Neural progenitor cell (in vitro differentiated cells): Measurements from ENCODE around the gene PRL. TPM values are rescaled to one million over a fixed set of nuclear protein-coding genes. Genes with fewer than 3 reads are reported as not detected.
A peak's percentile ranks its signal among the peaks of the same experiment; 100 is the strongest.

Source experiments
- DNase-seq: peaks from one replicate; pipeline ENCODE4 v3.0.0-alpha.2; 2016; ENCODE audit warnings: low spot score
- H2AFZ ChIP-seq: fragments of 200-600 bp; sonication (generic); replicated peaks from 2 replicates; pipeline ENCODE4 v1.6.1; 2016; ENCODE audit warnings: antibody characterized with exemption
- H3F3A ChIP-seq: fragments of 200-600 bp; sonication (generic); 2 replicates; pipeline ENCODE4 v1.6.1; 2016; ENCODE audit warnings: antibody characterized with exemption, low read depth
- H3K27ac ChIP-seq: fragments of 200-600 bp; sonication (generic); 2 replicates; pipeline ENCODE4 v1.5.1; 2016; ENCODE audit warnings: mild to moderate bottlenecking
- H3K27me3 ChIP-seq: fragments of 200-600 bp; sonication (generic); 2 replicates; pipeline ENCODE4 v1.6.1; 2016; ENCODE audit warnings: mild to moderate bottlenecking, moderate library complexity
- H3K36me3 ChIP-seq: fragments of 200-600 bp; sonication (generic); 2 replicates; pipeline ENCODE4 v1.5.1; 2016
- H3K4me1 ChIP-seq: fragments of 200-600 bp; sonication (generic); 2 replicates; pipeline ENCODE4 v1.6.1; 2016; ENCODE audit warnings: mixed run types
- H3K4me2 ChIP-seq: fragments of 200-600 bp; sonication (generic); 2 replicates; pipeline ENCODE4 v1.6.1; 2016
- H3K4me3 ChIP-seq: fragments of 200-600 bp; sonication (generic); 2 replicates; pipeline ENCODE4 v1.5.1; 2016
- H3K79me2 ChIP-seq: fragments of 200-600 bp; sonication (generic); 2 replicates; pipeline ENCODE4 v1.6.1; 2016; ENCODE audit warnings: low read depth
- H3K9ac ChIP-seq: fragments of 200-600 bp; sonication (generic); 2 replicates; pipeline ENCODE4 v1.6.1; 2016
- H3K9me3 ChIP-seq: fragments of 200-600 bp; sonication (generic); 2 replicates; pipeline ENCODE4 v1.5.1; 2016; ENCODE audit warnings: low read depth
- H4K20me1 ChIP-seq: fragments of 200-600 bp; sonication (generic); 2 replicates; pipeline ENCODE4 v1.6.1; 2016; ENCODE audit warnings: low read depth
- H3K27ac Mint-ChIP-seq: 3 replicates; pipeline ENCODE4 v1.8.0; 2021; ENCODE audit warnings: mixed read lengths
- H3K27me3 Mint-ChIP-seq: 2 replicates; pipeline ENCODE4 v1.8.0; 2022; ENCODE audit warnings: low read depth, mild to moderate bottlenecking, inconsistent platforms, moderate library complexity, mixed read lengths; ENCODE audit not compliant: insufficient read depth
- H3K36me3 Mint-ChIP-seq: 3 replicates; pipeline ENCODE4 v1.8.0; 2021; ENCODE audit warnings: mixed read lengths
- H3K4me1 Mint-ChIP-seq: 3 replicates; pipeline ENCODE4 v1.8.0; 2021; ENCODE audit warnings: mixed read lengths
- H3K4me3 Mint-ChIP-seq: 3 replicates; pipeline ENCODE4 v1.8.0; 2021; ENCODE audit warnings: mild to moderate bottlenecking, moderate library complexity, mixed read lengths
- H3K9me3 Mint-ChIP-seq: 3 replicates; pipeline ENCODE4 v1.8.0; 2020; ENCODE audit warnings: mixed read lengths
- CTCF ChIP-seq: fragments of 200-600 bp; sonication (generic); IDR thresholded peaks from 2 replicates; pipeline ENCODE4 v1.5.1; 2017; ENCODE audit warnings: antibody characterized with exemption, mild to moderate bottlenecking
- EZH2 ChIP-seq: fragments of 200-600 bp; sonication (generic); IDR thresholded peaks from 2 replicates; pipeline ENCODE4 v1.6.1; 2017; ENCODE audit warnings: antibody characterized with exemption, mild to moderate bottlenecking, moderate library complexity
- EZH2phosphoT487 ChIP-seq: fragments of 200-600 bp; sonication (generic); IDR thresholded peaks from 2 replicates; pipeline ENCODE4 v1.6.1; 2017; ENCODE audit warnings: antibody characterized with exemption
- total RNA-seq: library from RNA; depleted of rRNA; stranded (reverse); fragments of >200 nt; gene quantifications from 2 replicates; pipeline ENCODE4 v1.2.3, GENCODE V29; 2015; ENCODE audit warnings: low replicate concordance

Gene PRL
- total RNA-seq, 1 donor from 2014 or later: not detected

DNA sequence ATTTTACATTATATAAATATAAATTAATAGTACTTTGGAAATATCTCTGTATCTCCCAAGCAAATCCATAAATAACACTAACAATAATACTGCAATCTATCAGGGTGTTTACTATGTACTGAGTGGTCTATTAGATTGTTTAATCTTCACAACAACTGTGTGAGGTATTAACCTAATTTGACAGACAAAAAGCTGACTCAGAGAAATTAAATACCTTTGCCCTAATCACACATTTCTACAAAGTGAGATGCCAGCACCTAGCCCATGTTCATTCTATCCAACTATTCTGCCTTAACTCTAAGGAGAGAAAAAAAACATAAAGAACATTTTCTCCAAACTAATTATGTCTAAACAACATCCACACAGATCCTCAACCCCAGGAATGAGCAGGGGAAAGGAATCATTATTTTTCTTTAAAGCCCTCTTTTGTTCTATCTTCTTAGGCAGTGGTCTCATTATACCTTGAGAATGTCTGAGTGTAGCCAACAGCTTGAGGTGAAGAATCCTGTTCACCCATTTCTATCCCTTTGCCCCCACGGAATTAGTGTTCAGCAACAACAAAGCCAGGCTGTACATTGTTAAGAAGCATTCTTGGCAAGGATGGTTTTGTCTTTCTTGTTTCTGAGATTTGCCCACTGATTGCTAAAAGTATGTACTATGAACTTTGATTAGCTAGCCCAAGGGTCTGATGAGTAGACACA, 42.7 kb downstream of the PRL start:
- H3K4me1 Mint-ChIP-seq: peaks cover 53% of the 10 kb centered on the region
- Histone ChIP-seq H3K9me3 (peaks cover 10% of the 10 kb centered on the region), H3K27me3 (no peaks in the 10 kb centered on the region), H4K20me1 (no peaks in the 10 kb centered on the region), H2AFZ (no peak overlapping the region), H3K4me3 (no peak overlapping the region), H3K4me1 (peaks cover 55% of the 10 kb centered on the region), H3K27ac (peak overlapping the region; percentile 90), H3K4me2 (peak overlapping the region; percentile 64), H3K36me3 (peaks cover 12% of the 10 kb centered on the region), H3F3A (peaks cover 50% of the 10 kb centered on the region), H3K9ac (no peak overlapping the region), H3K79me2 (no peaks in the 10 kb centered on the region)
- H3K9me3 Mint-ChIP-seq: peaks cover 22% of the 10 kb centered on the region
- peak; percentile 84 for DNase-seq
- no peak overlapping the region for H3K4me3 Mint-ChIP-seq
- peaks cover 4% of the 10 kb centered on the region for H3K27me3 Mint-ChIP-seq
- peak overlapping the region; percentile 65 for H3K27ac Mint-ChIP-seq
- no peak for TF ChIP-seq EZH2
- TF ChIP-seq CTCF: no peak
- TF ChIP-seq EZH2phosphoT487: no peak
- peaks cover 17% of the 10 kb centered on the region for H3K36me3 Mint-ChIP-seq

GRCh38 chr6:22251348-22251747, 45.5 kb downstream of the PRL start:
- H3K79me2 ChIP-seq: no peaks in the 10 kb centered on the region
- H3K27ac ChIP-seq: peak overlapping the region; percentile 95
- peaks cover 71% of the 10 kb centered on the region for H3K4me1 ChIP-seq
- H3K27ac Mint-ChIP-seq: peak overlapping the region; percentile 98
- no peak for DNase-seq
- H3K27me3 ChIP-seq: no peaks in the 10 kb centered on the region
- no peaks in the 10 kb centered on the region for H3K9me3 ChIP-seq
- peaks cover 8% of the 10 kb centered on the region for H3K36me3 Mint-ChIP-seq
- H4K20me1 ChIP-seq: no peaks in the 10 kb centered on the region
- H3K9me3 Mint-ChIP-seq: peaks cover 8% of the 10 kb centered on the region
- H3K4me3 Mint-ChIP-seq: no peak overlapping the region
- peaks cover 51% of the 10 kb centered on the region for H3F3A ChIP-seq
- H3K4me2 ChIP-seq: peak overlapping the region; percentile 66
- TF ChIP-seq EZH2phosphoT487 (no peak), EZH2 (no peak), CTCF (no peak)
- peak overlapping the region; percentile 23 for H3K4me3 ChIP-seq
- H2AFZ ChIP-seq: no peak overlapping the region
- H3K9ac ChIP-seq: no peak overlapping the region
- H3K36me3 ChIP-seq: no peaks in the 10 kb centered on the region
- peaks cover 3% of the 10 kb centered on the region for H3K27me3 Mint-ChIP-seq
- H3K4me1 Mint-ChIP-seq: peaks cover 78% of the 10 kb centered on the region

DNA sequence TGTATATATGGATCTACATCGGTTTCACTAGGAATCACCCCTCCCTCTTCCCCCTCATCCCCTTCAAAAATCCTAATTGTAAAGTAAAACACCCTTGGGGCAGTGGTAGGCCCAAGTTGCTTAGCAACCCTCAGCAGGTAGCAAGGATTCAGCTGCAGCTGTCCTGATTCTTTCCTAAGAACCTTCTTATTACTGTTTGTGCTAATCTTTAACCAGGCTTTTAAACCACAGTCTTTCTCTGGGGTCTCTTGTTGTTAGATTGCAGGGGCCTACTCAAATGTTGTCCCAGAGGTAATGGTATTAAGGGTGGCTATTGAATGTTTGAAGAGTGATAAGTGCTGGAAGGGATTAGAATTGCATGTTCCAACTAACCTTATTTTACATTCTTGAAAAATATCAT, 46.4 kb downstream of the PRL start:
- H3K9me3 Mint-ChIP-seq: peaks cover 10% of the 10 kb centered on the region
- H3F3A ChIP-seq: peaks cover 50% of the 10 kb centered on the region
- no peak overlapping the region for H3K9ac ChIP-seq
- peak overlapping the region; percentile 98 for H3K27ac Mint-ChIP-seq
- H3K4me1 Mint-ChIP-seq: peaks cover 74% of the 10 kb centered on the region
- DNase-seq: peak; percentile 89
- no peaks in the 10 kb centered on the region for H3K79me2 ChIP-seq
- H3K36me3 Mint-ChIP-seq: peaks cover 8% of the 10 kb centered on the region
- H4K20me1 ChIP-seq: no peaks in the 10 kb centered on the region
- no peaks in the 10 kb centered on the region for H3K36me3 ChIP-seq
- H3K27me3 Mint-ChIP-seq: peaks cover 3% of the 10 kb centered on the region
- no peaks in the 10 kb centered on the region for H3K27me3 ChIP-seq
- peak overlapping the region; percentile 23 for H3K4me3 ChIP-seq
- H3K4me3 Mint-ChIP-seq: peak overlapping the region; percentile 59
- peak overlapping the region; percentile 66 for H3K4me2 ChIP-seq
- no peaks in the 10 kb centered on the region for H3K9me3 ChIP-seq
- peaks cover 63% of the 10 kb centered on the region for H3K4me1 ChIP-seq
- no peak for TF ChIP-seq CTCF
- TF ChIP-seq EZH2phosphoT487: no peak
- TF ChIP-seq EZH2: no peak
- H2AFZ ChIP-seq: no peak overlapping the region
- peak overlapping the region; percentile 95 for H3K27ac ChIP-seq
